HG02970 (cell line): Measurements from ENCODE around the gene PIM1.

ENCODE experiments used
- ATAC-seq: cut with Tn5 transposase; IDR thresholded peaks from one replicate; pipeline ENCODE4 v1.9.1; 2021; ENCODE audit warnings: mild to moderate bottlenecking, moderate library complexity, moderate number of reproducible peaks; ENCODE audit not compliant: unreplicated experiment, low FRiP score

The PIM1 gene

DNA sequence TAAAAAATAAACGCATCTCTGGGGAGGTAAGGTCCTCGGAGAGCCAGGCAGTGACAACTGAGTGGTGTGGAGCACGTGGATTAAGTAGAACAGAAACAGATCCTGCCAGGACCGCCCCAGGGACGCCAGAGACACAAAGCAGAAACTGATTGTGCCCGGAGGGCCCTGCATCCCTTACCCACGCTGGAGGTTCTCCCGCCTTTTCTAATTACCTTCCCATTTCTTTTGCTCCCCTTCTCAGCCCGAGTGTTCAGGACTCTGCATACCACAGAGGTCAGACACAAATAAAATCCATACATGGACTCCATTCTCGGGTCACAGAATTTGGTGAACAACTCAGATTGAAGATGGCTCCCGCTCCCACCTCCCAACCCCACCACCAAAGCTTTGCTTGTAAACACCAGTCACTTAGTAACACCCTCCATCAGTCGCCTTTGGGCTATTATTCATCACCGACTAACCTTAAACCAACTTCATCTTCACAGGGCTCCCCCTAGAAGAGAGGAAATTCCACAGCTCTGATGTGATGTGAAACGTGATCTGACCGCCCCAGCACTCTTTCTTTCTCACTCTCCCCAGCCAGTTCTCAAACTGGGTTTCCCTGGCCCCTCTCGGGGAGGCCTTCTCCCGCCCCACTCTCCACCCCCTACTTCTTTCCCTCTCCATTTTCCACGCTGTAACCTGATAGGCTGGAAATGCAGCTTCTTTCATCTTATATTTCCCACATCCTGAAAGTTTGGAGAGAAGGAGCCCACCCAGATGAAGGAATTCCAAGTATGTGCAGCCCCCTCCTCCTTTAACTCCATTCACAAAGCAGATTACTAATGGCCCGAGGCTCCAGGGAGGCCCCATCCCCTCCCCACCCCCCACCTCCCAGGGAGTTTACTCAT is 32.5 kb upstream of the PIM1 start:
- no peak for ATAC-seq

DNA sequence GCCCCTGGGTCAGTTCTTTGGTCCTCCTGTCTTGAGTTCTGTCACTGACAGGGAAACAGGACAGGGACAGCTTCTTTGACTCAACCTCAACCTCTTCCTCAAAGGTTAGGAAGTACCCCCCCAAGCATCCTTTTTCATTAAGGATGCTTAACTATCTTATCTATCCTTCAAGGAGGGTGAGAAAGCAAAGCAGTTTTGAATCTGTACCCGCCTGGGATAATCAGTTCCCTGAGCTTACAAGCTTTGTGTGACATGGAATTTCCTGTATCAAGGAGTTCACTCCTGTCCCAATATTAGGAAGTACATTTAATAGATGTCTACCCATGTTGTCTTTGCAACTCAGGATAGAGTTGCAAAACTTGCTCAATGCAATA is 31.1 kb upstream of the PIM1 start:
- ATAC-seq = no peak

GRCh38 chr6:37139230-37139962 is 30.6 kb upstream of the PIM1 start:
- no peak for ATAC-seq

GRCh38 chr6:37140145-37140544 is 29.8 kb upstream of the PIM1 start:
- ATAC-seq = no peak

- no peak for ATAC-seq
Observed at GRCh38 chr6:37141281-37142049, 28.5 kb upstream of the PIM1 start.

GRCh38 chr6:37142050-37142614 is 27.8 kb upstream of the PIM1 start:
- ATAC-seq = no peak

- no peak for ATAC-seq
Observed at GRCh38 chr6:37143585-37143984, 26.4 kb upstream of the PIM1 start.

DNA sequence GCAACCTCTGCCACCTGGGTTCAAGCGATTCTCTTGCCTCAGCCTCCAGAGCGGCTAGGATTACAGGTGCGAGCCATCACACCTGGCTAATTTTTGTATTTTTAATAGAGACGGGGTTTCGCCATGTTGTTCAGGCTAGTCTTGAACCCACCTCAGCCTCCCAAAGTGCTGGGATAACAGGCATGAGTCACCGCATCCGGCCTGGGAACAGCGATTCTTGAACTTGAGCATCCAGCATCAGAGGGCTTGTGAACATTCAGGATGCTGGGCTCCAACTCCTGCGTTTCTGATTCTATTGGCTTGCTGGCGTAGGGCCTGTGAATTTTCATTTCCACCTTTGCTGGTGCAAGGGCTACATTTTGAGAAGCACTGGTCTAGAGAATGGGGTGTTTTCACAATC is 24.5 kb upstream of the PIM1 start:
- ATAC-seq = no peak

- no peak for ATAC-seq
Observed at GRCh38 chr6:37146735-37147157, 23.2 kb upstream of the PIM1 start.

DNA sequence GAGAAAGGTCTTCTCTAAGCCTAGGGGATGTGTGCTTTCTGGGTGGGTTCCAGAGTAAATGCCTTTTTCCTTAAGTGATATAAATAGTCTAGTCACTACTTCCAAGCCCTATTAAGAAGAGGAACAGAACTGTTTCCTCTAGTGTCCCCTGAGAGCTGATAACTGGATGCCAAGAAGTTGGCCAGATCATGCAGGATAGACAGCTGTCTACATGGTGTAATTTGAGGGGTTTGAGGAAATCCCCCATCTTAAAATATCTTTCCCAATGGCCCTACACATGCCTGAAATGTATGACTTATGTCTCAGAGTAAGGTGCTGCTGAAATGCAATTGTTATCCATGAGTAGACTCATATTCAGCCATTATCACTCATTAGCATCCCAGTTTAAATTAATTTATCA is 20.2 kb upstream of the PIM1 start:
- ATAC-seq = no peak

DNA sequence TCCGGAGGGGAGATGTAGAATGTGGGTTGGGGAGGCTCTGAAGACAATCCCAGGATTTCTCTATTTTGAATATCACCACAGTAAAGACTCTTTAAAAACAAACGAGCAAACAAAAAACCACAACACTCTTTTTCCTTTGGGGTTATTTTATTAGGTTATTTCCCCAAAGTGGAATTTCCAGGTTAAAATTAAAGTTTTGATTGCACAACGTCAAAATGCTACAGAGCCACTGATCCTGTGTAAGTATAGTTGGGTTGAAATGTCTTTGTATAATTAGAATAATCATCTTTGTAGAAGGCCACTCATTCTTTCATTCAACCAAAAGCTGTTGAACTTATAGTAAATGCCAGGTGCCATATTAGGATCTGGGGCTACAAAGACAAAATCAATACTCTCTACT is 19.6 kb upstream of the PIM1 start:
- ATAC-seq = no peak

GRCh38 chr6:37155394-37156312 is 14.3 kb upstream of the PIM1 start:
- ATAC-seq = peak; percentile 80

GRCh38 chr6:37158508-37158907 is 11.4 kb upstream of the PIM1 start:
- no peak for ATAC-seq

- no peak for ATAC-seq
Observed at GRCh38 chr6:37160922-37161778, 8.8 kb upstream of the PIM1 start.

GRCh38 chr6:37162740-37163139 is 7.2 kb upstream of the PIM1 start:
- no peak for ATAC-seq

DNA sequence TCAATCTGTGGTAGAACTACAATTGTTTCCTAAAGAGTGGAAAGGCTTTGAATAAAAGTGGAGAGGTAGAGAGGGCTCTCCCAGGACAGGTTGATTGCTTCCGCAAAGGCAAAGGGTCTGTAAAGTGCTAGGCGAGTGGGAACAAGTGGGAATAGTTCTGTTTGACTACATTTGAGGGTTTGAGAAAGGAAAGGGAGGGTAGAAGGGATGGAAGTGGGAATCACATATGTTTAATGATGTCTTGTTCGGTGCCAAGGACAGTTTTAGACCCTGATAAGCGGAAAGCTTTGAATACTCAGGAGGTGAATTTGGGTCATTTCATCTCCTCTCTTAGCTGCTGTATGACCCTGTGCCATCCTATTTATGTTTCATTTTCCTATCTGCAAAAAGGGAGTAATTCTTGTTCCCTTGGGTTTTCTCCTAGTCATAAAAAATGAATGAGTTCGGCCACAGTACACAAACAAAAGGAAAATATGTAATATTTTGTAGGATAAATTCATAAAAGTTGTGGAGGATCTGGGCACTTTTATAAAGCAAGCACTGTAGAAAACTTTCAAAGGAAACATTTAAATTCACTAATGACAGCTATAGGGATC is 1.7 kb upstream of the PIM1 start:
- ATAC-seq = no peak

- ATAC-seq = no peak
Observed at GRCh38 chr6:37168811-37169495, 999 bp upstream of the PIM1 start.
